Measurements from ENCODE around the gene TRPM1.

The TRPM1 gene

DNA sequence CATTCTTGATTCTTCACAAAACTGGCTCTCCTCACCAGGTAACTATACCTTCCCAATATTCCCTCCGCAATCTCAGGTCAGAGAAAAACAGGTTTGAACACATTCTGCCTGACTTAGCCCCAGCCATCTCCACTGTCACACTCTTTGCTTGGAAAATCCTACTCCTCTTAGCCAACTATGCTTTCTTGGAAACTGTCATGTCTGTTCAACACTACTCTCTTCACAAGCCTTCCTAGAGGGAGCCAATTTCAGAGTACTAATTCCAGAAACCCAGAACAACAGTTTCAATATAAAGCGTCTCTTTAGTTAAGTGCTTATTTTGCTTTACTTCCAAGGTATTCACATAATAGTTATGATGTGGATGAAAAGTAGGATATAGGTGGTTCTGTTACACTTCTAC, 131.8 kb downstream of the TRPM1 start:
- no peak for DNase-seq (ENCODE audit: low spot score)

DNA sequence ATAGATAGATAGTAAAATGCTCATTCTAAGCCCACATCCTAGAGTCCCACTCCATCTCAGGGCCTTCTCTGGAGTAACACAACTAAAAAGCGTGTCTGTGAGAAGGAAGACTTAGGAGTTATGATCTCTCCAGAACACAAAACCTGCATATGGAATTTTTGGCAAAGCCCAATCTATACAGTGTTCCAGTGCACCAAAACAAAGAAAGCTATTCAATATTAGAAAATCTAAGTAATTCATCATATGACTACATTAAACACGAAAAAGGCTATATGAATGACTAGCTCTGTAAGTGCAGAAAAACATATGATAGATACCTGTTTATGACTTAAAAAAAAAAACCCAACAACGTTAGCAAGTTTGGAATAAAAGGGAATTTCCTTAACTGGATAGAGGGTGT, 137.8 kb downstream of the TRPM1 start:
- no peak for DNase-seq (ENCODE audit: low spot score)

- no peak for DNase-seq (ENCODE audit: low spot score)
These were observed 138.9 kb downstream of the TRPM1 start for GRCh38 chr15:30962659-30963058.

DNA sequence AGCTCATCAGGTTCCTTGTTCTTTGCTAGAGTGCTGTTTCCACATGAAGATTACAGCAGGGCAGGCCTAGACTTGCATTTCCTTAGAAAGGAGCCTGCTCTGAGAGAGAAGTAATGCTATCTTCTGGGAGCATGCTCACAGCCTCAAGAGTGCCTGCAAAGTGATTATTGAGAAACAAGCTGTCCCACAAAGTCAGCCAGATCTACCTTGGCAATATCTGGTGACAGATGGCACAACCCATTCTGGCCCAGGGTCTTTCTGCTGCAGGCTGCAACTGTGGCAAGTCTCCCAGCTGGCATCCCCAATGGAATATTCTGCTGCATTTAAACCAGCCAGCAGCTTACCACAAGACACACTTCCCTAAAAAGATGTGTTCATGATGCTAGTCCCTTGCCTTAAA, 139.4 kb downstream of the TRPM1 start:
- no peak for DNase-seq (ENCODE audit: low spot score)

- no peak for DNase-seq (ENCODE audit: low spot score)
These were observed 143.3 kb downstream of the TRPM1 start for GRCh38 chr15:30958219-30958618.

DNA sequence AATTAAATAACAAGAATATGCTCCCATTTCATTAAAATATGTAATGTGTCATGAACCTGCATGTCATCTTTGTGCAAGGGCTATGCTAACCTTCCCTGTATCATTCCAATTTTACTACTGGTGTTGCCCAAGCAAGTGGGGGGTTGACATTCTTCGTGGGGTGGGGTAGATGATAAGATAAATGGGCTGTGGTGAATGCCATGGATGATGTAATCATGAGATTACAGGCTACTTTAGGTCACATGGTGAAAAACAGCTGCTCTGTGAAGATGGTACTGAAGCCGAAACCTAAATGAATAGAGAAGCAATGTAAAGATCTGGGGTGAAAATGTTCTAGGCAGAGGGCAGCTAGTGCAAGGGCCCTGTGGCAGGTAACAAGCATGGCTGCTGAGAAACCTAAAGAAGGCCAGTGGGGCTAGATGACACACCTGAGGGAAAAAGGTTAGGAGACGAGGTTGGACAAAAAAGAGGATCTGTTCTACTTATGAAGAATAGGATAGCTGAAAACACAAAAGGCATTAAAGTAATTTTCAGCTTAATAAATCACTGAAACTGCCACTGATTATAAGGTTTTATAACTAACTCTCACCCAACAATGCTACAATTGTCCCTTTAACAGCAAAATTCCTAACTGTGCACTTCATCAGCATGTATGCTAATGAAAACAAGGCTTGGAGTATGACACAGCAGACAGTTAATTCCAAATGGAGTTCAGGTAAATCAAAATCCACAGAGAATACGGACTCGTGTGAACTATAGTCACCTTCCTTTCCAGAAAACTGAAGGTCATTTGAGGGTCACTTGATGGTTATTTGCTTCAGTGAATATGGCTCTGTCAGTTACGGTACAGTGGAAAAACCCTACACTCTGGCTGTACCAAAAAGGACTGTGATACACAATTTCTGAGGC, 145.1 kb downstream of the TRPM1 start:
- no peak for DNase-seq (ENCODE audit: low spot score)

DNA sequence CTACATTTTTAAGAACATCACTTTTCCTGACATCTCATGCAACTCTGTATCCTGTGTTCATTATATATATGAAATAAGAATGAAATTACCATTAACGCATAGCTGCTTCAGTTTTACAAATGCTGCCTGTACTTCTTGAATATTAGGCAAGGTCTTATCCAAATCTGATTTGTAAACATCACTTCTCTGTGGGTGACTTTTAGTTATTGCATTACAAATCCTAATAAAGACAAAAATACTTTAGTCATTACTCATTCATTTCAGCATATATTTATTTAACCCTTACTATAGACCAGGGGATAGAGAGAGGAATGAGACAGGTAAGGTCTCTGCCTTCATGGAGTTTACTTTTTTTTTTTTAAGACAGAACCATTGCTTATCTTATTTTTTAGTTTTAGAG, 146.9 kb downstream of the TRPM1 start:
- no peak for DNase-seq (ENCODE audit: low spot score)

GRCh38 chr15:30953731-30954378, 147.7 kb downstream of the TRPM1 start:
- peak; percentile 83 for DNase-seq (ENCODE audit: low spot score)

GRCh38 chr15:30953183-30953582, 148.3 kb downstream of the TRPM1 start:
- DNase-seq (ENCODE audit: low spot score): no peak
